GM18502 (cell line): Measurements from ENCODE around the gene LMO7.

Experiments used
- ATAC-seq: cut with Tn5 transposase; IDR thresholded peaks from one replicate; pipeline ENCODE4 v1.9.1; 2021; ENCODE audit warnings: mild to moderate bottlenecking; ENCODE audit not compliant: unreplicated experiment, poor library complexity

The LMO7 gene

DNA sequence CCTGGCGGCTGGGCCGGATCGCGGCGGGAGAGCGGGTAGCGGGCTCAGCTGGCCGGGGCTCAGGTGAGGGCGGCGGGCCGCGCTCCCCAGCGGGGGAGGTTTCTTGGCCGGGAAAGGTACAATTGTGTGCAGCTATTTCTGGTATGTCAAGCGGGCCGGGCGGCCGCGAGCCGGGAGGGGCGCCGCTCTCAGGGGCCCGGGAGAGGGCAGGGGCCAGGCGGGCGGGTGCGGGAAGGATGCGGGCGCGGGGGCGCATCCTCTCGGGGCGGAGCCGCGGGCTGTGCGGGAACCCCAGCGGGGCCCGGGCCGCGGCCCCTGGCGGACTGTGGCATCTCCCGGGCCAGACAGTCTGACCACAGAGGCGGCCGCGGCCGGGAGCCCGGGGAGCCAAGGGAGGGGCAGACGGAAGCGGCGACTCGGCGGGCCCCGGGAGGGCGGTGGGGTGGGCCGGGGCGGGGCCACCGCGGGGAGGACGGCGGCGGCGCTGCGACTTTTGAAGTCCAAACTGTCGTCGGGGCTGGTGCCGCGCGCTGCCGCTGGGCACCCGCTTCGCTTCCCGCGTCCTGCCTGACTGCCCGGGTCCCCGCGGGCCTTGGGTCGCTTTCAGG lies at the start of gene LMO7:
TSS of gene LMO7 (plus strand) at position 503 of the 608 bp plus-strand sequence. CDS start 328 bp downstream, outside the sequence.
- peak; percentile 62 for ATAC-seq

GRCh38 chr13:75587679-75588078 lies 48.5 kb upstream of the LMO7 start:
- ATAC-seq = no peak

DNA sequence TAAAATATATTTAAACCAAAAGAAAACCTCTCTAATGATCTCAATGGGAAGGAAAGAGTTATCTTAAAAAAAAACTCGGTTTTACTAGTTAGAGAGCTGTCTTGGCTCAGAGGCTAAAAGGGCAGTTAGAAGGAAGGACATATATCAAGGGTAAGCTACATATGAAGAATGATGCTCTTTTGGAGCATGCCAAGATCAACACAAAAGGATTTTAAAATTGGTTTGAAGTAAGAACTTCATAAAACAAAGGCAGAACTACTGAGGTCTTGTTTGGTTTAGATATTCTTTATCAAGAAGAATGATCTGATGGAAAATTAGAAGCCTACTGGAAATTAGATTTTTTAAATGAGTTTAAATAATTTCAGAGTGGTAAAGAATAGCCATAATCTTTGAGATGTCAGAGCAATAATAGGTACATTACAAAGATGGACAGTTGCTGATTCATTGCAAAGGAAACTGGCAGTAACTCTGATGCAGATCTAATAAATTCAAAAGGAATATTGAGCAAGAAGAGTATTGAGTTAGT lies 39.4 kb upstream of the LMO7 start:
- no peak for ATAC-seq

DNA sequence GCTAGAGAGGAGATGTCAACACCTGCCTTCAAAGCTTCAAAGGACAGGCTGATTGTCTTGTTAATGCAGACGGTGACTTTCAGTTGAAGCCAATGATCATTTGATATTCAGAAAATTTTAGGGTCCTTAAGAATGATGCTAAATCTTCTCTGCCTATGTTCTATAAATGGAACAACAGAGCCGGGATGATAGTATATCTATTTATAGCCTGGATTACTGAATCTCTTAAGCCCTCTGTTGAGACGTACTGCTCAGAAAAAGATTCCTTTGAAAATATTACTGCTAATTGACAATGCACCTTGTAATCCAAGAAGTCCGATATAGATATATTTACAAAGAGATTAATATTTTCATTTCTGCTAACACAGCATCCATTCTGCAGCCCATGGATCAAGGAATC lies 35.8 kb upstream of the LMO7 start:
- ATAC-seq = no peak

DNA sequence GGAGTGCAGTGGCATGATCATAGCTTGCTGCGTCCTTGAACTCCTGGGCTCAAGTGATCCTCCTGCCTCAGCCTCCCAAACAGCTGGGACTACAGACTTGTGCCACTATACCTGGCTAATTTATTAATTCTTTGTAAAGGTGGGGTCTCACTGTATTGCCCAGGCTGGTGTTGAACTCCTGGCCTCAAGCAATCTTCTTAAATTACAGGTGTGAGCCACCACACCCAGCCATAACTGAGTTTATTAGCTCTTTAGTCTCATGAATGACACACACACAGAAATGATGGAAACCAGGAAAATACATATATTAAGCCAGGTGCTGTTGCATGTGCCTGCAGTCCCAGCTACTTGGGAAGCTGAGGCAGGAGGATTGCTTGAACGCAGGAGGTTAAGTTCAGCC lies 33.1 kb upstream of the LMO7 start:
- ATAC-seq = no peak

DNA sequence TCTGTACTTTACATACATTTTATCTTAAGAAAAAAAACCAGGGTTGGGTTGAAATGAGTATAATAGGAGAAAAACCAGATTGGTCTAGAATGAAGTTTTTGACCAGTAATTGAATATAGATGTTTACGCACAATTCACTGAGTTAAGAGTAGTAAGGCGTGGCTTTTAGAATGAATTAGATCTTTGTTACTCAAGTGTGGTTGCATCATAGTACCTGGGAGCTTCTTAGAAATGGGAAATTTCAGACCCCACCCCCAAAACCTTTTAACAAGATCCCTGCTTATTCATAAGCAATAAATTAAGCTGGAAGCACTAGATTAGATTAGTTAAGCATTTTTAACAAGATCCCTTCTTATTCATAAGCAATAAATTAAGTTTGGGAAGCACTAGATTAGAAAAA lies 28.7 kb upstream of the LMO7 start:
- ATAC-seq = no peak

DNA sequence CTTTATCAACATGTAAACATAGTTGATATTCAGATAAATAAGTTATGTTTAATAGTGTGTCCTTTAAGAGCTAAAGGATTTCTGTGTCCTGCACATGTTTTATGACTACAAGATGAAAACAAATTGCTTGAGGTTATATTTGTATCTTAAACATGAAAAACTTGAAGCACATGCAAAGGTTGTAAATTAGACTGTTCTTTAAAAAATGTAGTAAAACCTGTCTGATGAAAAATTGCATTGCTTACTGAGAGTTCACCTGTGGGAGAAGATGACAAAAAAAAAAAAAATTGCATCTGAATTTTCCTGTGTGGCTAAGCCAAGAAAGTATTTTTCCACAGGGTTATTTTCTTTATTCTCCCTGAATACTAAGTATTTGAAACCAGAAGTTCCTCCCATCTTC lies 25.7 kb upstream of the LMO7 start:
- no peak for ATAC-seq

DNA sequence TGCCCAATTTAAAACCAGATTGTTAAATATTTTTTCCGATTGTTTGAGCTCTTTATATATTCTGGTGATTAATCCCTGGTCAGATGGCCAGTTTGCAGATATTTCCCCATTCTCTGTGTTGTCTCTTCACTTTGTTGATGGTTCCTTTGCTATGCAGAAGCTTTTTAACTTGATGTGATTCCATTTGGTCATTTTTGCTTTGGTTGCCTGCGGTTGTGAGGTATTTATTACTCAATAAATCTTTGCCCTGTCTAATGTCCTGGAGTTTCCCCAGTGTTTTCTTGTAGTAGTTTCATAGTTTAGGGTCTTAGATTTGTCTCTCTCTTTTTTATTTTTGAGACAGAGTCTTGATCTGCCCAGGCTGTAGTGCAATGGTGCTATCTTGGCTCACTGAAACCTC lies 23.8 kb upstream of the LMO7 start:
- ATAC-seq = no peak

DNA sequence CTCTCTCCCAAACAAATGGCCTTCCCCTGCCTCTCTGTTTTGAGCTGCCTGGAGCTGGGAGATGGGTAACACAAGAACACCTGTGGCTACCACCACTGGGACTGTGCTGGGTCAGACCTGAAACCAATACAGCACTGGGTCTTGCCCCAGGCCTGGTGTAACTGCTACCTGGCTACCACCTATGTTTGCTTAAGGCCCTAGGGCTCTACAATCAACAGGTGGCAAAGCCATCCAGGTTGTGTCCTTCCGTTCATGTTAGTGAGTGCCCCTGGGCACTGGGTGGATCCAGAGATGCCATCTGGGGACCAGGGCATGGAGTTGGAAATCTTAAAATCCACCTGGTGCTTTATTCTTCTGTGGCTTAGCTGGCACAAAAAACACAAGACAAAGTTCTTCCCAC lies 18.9 kb upstream of the LMO7 start:
- ATAC-seq = no peak

- no peak for ATAC-seq
Observed at GRCh38 chr13:75618308-75618707, 17.8 kb upstream of the LMO7 start.

DNA sequence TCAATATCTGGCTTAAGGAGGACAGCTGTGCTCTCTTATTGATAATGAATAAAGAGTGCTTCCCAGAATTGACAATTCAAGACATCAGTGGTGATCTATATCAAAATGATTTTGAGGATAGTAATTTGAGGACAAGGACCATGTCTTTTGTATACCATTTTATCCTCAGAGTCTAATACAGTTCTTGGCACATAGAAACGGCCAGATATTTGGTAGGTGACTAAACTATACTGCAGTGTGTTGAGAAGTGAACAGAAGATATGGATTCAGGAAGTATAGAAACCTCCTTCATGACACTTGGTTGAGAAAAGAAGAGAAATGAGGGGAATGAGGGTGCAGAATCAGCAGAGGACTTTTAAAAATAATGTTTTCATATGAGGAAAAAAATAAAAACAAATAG lies 16.1 kb upstream of the LMO7 start:
- no peak for ATAC-seq

GRCh38 chr13:75621147-75621546 lies 15.0 kb upstream of the LMO7 start:
- ATAC-seq = no peak

DNA sequence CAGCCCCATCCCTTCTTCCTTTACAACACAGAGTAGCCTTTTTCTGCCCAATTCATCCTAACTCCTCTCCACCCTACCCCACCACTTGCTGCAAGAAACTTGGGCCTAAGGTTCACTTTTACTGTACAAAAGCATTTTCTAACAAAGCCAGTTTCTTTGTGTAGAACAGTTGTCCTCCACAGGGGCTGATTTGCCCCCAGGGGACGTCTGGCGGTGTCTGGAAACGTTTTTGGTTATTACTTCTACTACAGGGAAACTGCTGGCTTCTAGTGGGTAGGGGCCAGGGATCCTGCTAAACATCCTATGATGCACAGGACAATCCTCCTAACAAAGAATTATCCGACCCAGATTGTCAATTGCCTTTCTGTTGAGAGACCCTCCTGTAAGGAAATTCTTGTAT lies 7.3 kb upstream of the LMO7 start:
- no peak for ATAC-seq

GRCh38 chr13:75633285-75633684 lies 2.8 kb upstream of the LMO7 start:
- no peak for ATAC-seq

- peak; percentile 1 for ATAC-seq
Observed at GRCh38 chr13:75635101-75635827, 866 bp upstream of the LMO7 start.

DNA sequence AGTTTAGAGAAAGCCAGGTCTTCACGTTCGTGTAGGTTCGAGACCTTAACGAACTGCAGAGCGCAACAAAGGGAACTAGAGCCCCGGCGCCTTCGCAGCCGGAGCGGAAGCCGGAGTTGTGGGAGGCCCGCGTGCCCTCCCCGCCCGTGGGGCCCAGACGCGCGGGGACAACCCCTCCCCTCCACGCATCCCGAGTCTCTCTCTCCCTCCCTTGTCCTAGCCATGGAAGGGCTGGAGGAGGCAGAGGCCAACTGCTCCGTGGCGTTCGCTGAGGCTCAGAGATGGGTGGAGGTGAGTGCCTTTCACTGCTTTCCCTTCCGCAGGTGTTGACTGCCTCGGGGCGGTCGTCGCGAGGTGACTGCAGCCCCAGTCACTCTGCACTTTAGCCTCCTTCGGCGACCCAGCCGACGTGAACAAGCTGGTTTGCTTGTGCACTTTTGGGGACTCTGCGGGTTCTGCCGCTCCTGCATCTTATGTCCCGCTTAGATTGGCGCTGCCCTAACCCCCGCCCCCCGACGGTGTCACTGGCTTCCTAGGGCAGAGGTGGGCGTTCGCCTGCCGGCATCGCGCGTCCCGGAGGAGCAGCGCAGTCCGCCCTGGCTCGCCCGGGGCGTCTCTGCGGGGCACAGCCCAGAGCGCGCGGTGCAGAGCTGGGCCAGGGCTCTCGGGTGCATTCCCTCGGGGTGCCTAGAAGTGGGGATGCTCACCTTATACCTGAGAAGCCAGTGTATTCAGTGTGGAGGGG lies 478 bp downstream of the LMO7 start:
- ATAC-seq = peak; percentile 62

DNA sequence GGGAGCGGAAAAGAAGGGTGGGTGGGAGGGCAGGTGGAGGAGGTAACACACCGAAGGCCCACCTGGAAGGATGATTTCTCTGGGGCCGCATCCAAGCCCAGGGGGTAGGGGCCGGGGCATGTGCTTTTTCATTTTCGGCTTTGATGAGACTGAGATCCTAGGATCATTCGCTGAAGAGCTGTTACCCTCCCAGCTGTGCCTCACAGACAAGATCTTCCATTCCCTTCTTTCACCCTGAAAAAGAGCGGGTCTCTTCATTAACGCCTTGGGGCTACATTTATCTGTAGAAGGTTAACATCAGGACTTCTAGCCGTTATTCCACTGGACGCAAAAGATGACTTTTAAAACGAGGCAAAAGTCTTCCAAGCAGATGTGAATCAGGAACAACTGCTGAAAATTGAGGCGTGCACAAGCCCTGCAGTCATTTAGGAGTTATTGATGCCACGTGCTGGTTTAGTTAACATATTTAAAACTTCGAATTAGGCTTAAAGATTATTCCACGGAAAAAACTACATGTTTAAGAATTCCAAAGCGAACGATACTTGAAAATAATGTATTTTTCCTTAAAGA lies 1.1 kb downstream of the LMO7 start:
- ATAC-seq = no peak

DNA sequence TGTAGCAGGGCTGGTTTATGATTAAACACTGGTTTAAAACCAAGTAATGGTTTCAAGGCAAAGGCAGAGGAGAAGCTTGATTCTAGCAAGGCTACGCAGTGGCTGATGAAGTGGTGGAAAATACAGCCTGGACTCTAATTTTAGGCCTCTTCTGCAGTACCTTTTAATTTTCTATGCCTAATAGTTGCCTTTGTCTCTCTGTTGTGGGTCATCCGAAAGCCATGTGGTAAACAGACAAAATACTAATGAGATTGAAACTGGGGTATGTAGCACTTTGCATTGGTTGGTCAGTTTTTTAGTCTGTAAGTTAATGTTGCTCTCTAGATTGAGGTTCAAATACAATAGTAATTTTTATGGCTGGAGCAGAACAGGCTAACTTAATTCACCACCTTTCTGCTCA lies 3.3 kb downstream of the LMO7 start:
- ATAC-seq = no peak

DNA sequence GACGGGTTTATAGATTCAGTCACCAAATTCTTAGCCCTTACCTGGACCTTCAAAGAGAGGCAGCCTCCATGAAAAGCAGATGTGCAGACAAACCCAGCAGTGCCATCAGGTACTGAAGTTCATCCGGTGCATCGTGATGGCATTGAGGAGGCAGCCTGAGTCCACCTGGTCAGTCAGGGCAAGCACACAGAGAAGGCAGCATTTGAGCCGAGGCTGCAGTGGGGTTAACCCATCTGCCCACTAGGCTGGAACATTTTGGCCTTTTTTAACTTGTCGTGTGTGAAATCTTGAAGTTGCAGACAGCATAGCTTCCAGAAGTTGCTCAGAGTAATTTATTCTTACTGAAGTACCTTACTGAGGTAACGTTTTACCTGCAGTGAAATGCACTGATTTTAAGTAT lies 4.9 kb downstream of the LMO7 start:
- no peak for ATAC-seq

GRCh38 chr13:75643182-75643581 lies 7.1 kb downstream of the LMO7 start:
- no peak for ATAC-seq

GRCh38 chr13:75643693-75644092 lies 7.6 kb downstream of the LMO7 start:
- no peak for ATAC-seq
